Astrocyte (in vitro differentiated cells and primary cell): ENCODE results near the gene ITGAV. TPM values are rescaled to one million over a fixed set of nuclear protein-coding genes. Genes with fewer than 3 reads are reported as not detected.

Experiments
- DNase-seq: peaks from one replicate; pipeline ENCODE4 v3.0.0-alpha.2; 2010; ENCODE audit warnings: low read depth
- FAIRE-seq: peaks from 2 replicates; lab custom pipeline; 2011; peaks lifted over from hg19 to GRCh38; lab: Jason Lieb, UNC
- H2AFZ ChIP-seq: 2 replicates; pipeline ENCODE4 v1.6.0; 2012; ENCODE audit warnings: low read depth, low read length, inconsistent platforms
- H3K27ac ChIP-seq: 2 replicates; pipeline ENCODE4 v1.5.1; 2011; ENCODE audit warnings: low read depth, low read length, inconsistent platforms
- H3K27me3 ChIP-seq: 2 replicates; pipeline ENCODE4 v1.6.0; 2011; ENCODE audit warnings: low read length, inconsistent platforms; ENCODE audit not compliant: insufficient read depth
- H3K36me3 ChIP-seq: 2 replicates; pipeline ENCODE4 v1.5.1; 2011; ENCODE audit warnings: low read length, inconsistent platforms; ENCODE audit not compliant: insufficient read depth
- H3K4me1 ChIP-seq: 2 replicates; pipeline ENCODE4 v1.5.1; 2011; ENCODE audit warnings: low read length, inconsistent platforms; ENCODE audit not compliant: insufficient read depth
- H3K4me2 ChIP-seq: 2 replicates; pipeline ENCODE4 v1.6.0; 2012; ENCODE audit warnings: low read length, inconsistent platforms
- H3K4me3 ChIP-seq: 2 replicates; pipeline ENCODE4 v1.5.1; 2011; ENCODE audit warnings: low read depth, mild to moderate bottlenecking, low read length, inconsistent platforms; ENCODE audit not compliant: insufficient read depth
- H3K79me2 ChIP-seq: 2 replicates; pipeline ENCODE4 v1.6.0; 2012; ENCODE audit warnings: mild to moderate bottlenecking, low read length, inconsistent platforms; ENCODE audit not compliant: insufficient read depth
- H3K9ac ChIP-seq: 2 replicates; pipeline ENCODE4 v1.6.0; 2012; ENCODE audit warnings: mild to moderate bottlenecking, low read length, inconsistent platforms
- H3K9me3 ChIP-seq: 2 replicates; pipeline ENCODE4 v1.5.1; 2012; ENCODE audit warnings: low read depth, mild to moderate bottlenecking, low read length, inconsistent platforms; ENCODE audit not compliant: insufficient read depth
- H4K20me1 ChIP-seq: 2 replicates; pipeline ENCODE4 v1.6.0; 2012; ENCODE audit warnings: low read length, inconsistent platforms; ENCODE audit not compliant: insufficient read depth
- H3K27ac Mint-ChIP-seq: one replicate; pipeline ENCODE4 v1.8.0; 2021; ENCODE audit warnings: mild to moderate bottlenecking, mixed read lengths; ENCODE audit not compliant: unreplicated experiment
- H3K27me3 Mint-ChIP-seq: one replicate; pipeline ENCODE4 v1.8.0; 2021; ENCODE audit warnings: low read depth, mixed read lengths; ENCODE audit not compliant: unreplicated experiment
- H3K36me3 Mint-ChIP-seq: one replicate; pipeline ENCODE4 v1.8.0; 2021; ENCODE audit warnings: low read depth, mixed read lengths; ENCODE audit not compliant: unreplicated experiment
- H3K4me1 Mint-ChIP-seq: one replicate; pipeline ENCODE4 v1.8.0; 2021; ENCODE audit warnings: low read depth, mixed read lengths; ENCODE audit not compliant: unreplicated experiment
- H3K4me3 Mint-ChIP-seq: one replicate; pipeline ENCODE4 v1.8.0; 2021; ENCODE audit warnings: mild to moderate bottlenecking, moderate library complexity, mixed read lengths; ENCODE audit not compliant: unreplicated experiment
- H3K9me3 Mint-ChIP-seq: one replicate; pipeline ENCODE4 v1.8.0; 2021; ENCODE audit warnings: mild to moderate bottlenecking, mixed read lengths; ENCODE audit not compliant: unreplicated experiment
- EZH2 ChIP-seq: IDR thresholded peaks from 2 replicates; pipeline ENCODE4 v1.6.1; 2012; ENCODE audit warnings: mild to moderate bottlenecking, low read length, inconsistent platforms; ENCODE audit not compliant: insufficient read depth
- total RNA-seq: library from RNA; stranded (reverse); gene quantifications from 2 replicates; pipeline ENCODE4 v1.2.1, GENCODE V29; 2021
- TF ChIP-seq, protein P1 (sequence below): IDR thresholded peaks from 2 replicates; pipeline ENCODE4 v1.5.1; 2011; ENCODE audit warnings: low read depth, mild to moderate bottlenecking, inconsistent platforms, low read length, moderate library complexity; ENCODE audit not compliant: insufficient read depth

Gene ITGAV
- total RNA-seq, 1 donor from 2014 or later = 661 TPM

- H3K79me2 ChIP-seq = peaks cover 77% of the 10 kb centered on the region
- Mint-ChIP-seq H3K27me3 (no peaks in the 10 kb centered on the region), H3K9me3 (no peaks in the 10 kb centered on the region), H3K27ac (peak overlapping the region; percentile 93), H3K4me1 (peaks cover 25% of the 10 kb centered on the region), H3K36me3 (peaks cover 15% of the 10 kb centered on the region), H3K4me3 (peak overlapping the region; percentile 98)
- H3K4me3 ChIP-seq = peak overlapping the region; percentile 91
- FAIRE-seq (no peak), DNase-seq (peak; percentile 75)
- peaks cover 55% of the 10 kb centered on the region for H4K20me1 ChIP-seq
- H3K9ac ChIP-seq = peak overlapping the region; percentile 98
- peak overlapping the region; percentile 96 for H3K27ac ChIP-seq
- no peaks in the 10 kb centered on the region for H3K27me3 ChIP-seq
- H3K9me3 ChIP-seq = no peaks in the 10 kb centered on the region
- H3K4me1 ChIP-seq = peaks cover 26% of the 10 kb centered on the region
- H3K4me2 ChIP-seq = peak overlapping the region; percentile 90
- no peak for TF ChIP-seq EZH2
- TF ChIP-seq, protein P1, sequence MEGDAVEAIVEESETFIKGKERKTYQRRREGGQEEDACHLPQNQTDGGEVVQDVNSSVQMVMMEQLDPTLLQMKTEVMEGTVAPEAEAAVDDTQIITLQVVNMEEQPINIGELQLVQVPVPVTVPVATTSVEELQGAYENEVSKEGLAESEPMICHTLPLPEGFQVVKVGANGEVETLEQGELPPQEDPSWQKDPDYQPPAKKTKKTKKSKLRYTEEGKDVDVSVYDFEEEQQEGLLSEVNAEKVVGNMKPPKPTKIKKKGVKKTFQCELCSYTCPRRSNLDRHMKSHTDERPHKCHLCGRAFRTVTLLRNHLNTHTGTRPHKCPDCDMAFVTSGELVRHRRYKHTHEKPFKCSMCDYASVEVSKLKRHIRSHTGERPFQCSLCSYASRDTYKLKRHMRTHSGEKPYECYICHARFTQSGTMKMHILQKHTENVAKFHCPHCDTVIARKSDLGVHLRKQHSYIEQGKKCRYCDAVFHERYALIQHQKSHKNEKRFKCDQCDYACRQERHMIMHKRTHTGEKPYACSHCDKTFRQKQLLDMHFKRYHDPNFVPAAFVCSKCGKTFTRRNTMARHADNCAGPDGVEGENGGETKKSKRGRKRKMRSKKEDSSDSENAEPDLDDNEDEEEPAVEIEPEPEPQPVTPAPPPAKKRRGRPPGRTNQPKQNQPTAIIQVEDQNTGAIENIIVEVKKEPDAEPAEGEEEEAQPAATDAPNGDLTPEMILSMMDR = no peak
- H2AFZ ChIP-seq = peak overlapping the region; percentile 76
- H3K36me3 ChIP-seq = no peaks in the 10 kb centered on the region
Measured at GRCh38 chr2:186590759-186591505, 1.1 kb downstream of the ITGAV start.

GRCh38 chr2:186591506-186591890, 1.6 kb downstream of the ITGAV start:
- Histone ChIP-seq H3K4me3 (peak overlapping the region; percentile 91), H3K36me3 (no peaks in the 10 kb centered on the region), H3K4me1 (peaks cover 26% of the 10 kb centered on the region), H2AFZ (no peak overlapping the region), H3K79me2 (peaks cover 82% of the 10 kb centered on the region), H3K27ac (peak overlapping the region; percentile 96), H4K20me1 (peaks cover 61% of the 10 kb centered on the region), H3K27me3 (no peaks in the 10 kb centered on the region), H3K9me3 (no peaks in the 10 kb centered on the region), H3K4me2 (peak overlapping the region; percentile 90), H3K9ac (peak overlapping the region; percentile 98)
- TF ChIP-seq, protein P1 = no peak
- no peak for TF ChIP-seq EZH2
- Mint-ChIP-seq H3K4me3 (peak overlapping the region; percentile 98), H3K36me3 (peaks cover 15% of the 10 kb centered on the region), H3K4me1 (peaks cover 26% of the 10 kb centered on the region), H3K9me3 (no peaks in the 10 kb centered on the region), H3K27me3 (no peaks in the 10 kb centered on the region), H3K27ac (peak overlapping the region; percentile 93)
- FAIRE-seq = peak; percentile 56
- no peak for DNase-seq
